ENCODE data around the gene OPA1.
A peak's percentile ranks its signal among the peaks of the same experiment; 100 is the strongest.

The OPA1 gene

GRCh38 chr3:193592841-193593667, at the start of gene OPA1:
Gene OPA1, plus strand, starts transcription at chr3:193593208. Its CDS starts 170 bp downstream, at chr3:193593378.
- DNase-seq, result peak; percentile 98

DNA sequence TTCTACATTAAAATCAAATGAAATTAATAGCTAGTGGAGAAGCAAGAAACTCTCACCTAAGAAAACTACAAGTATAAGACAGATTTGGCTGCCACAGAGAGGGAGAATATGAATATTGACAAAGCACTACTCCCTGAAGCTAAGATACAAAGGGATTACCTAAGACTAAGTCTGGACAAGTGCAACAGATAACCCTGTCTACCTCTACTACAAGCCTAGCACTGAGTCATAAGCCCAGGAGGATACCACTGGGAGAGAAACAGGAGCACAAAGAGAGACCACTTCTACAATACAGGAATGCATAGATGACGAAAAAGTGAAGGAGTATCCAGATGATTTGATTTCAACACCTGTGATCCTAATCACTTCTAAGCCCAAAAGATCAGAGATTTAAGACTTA, 48.7 kb upstream of the OPA1 start:
- DNase-seq, result no peak

DNA sequence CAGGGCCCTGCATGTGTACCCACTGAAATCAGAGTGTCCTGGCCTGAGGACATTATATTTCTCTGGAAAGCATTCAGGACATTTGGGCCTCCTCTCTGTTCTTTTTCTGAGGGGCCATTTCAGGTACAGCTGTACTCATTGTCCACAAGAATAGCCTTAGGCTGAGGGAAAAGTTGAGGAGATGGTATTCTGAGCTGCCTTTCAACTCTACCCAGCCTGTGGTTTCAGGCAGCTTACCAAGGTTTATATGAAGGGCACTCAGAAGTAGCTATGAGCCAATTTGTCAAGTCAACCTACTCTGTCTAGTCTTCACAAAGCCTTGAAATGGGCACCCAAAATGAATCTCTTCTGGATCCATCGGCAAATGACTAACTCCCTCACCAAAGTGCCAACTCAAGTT, 47.7 kb upstream of the OPA1 start:
- no peak for DNase-seq

GRCh38 chr3:193546129-193546528, 46.9 kb upstream of the OPA1 start:
- DNase-seq, result no peak

DNA sequence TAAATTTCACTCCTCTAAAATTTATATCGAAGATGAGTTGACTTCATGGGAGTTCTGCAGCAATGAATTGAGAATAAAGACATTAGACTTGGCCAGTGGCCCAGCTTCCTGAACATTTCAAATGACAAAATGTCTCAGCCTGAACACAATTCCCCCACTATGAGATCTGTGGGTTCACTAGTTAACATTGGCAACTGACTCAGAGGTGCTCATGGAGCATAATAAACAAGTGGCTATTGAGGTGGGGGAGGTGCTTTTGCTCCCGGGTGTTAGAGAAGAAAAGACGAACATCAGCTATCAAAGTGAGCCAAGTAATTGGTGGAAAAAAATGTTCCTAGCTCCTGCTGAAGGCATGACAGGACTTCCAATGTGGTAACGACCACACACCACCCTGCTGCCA, 44.6 kb upstream of the OPA1 start:
- DNase-seq, result no peak

GRCh38 chr3:193552923-193553322, 40.1 kb upstream of the OPA1 start:
- no peak for DNase-seq

DNA sequence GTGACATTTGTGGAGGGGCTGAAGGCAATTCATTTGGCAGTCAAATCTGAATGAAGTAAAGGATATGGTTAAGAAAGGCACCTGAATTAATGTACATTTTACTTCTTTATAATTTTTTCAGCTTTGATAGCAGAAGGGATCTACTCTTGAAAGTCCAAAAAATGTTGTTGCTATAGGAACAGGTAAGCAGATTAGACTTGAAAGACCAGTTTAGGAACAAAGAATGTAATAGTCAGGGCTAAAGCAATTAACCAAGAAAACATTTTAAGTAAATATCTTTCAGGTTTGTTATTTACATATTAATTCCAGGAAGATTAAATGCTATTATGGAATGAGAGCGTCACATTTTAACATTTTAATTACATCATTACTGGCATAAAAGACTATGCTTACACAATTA, 39.4 kb upstream of the OPA1 start:
- DNase-seq, result no peak

DNA sequence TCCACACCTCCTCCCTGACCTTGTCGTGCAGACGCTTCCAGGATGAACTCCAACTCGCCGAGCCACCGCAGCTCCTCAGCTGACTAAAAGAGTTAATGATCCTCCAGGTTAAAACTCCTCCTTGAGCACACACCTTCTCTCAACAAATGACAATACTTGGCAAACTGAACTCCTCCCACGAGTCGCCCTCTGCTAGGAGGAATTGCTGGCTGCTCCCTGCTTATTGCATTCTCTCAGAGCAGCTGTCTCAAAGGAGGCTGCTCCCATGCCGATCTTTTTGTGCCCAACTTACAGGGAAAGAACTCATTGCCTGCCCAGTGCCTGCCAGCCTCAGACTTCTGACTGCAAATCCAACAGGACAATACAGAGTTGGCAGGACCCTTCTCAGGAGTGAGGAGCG, 38.2 kb upstream of the OPA1 start, which contains the start of gene ATP13A4:
TSS of gene ATP13A4 (minus strand) at position 85 of the 400 bp plus-strand sequence. CDS start 96 bp downstream, outside the sequence.
- no peak for DNase-seq

GRCh38 chr3:193556841-193557240, 36.2 kb upstream of the OPA1 start:
- DNase-seq, result no peak

- DNase-seq, result no peak
These were observed 33.9 kb upstream of the OPA1 start for GRCh38 chr3:193559100-193559499.

DNA sequence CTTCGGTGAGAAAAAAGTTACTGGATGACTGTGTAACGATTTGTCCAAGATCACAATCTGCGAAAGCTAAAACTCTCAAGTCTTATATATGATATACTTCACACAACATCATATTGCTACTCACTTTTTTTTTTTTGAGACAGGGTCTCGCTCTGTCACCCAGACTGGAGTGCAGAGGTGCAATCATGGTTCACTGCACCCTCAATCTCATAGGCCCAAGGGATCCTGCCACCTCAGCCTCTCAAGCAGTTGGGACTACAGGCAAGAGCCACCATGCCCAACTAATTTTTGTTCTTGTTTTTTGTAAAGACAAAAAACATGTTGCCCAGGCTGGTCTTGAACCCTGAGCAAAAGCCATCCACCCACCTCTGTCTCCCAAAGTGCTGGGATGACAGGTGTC, 32.9 kb upstream of the OPA1 start:
- no peak for DNase-seq

- peak; percentile 65 for DNase-seq
These were observed 32.1 kb upstream of the OPA1 start for GRCh38 chr3:193560870-193561269.

GRCh38 chr3:193563426-193563825, 29.6 kb upstream of the OPA1 start:
- DNase-seq, result no peak

DNA sequence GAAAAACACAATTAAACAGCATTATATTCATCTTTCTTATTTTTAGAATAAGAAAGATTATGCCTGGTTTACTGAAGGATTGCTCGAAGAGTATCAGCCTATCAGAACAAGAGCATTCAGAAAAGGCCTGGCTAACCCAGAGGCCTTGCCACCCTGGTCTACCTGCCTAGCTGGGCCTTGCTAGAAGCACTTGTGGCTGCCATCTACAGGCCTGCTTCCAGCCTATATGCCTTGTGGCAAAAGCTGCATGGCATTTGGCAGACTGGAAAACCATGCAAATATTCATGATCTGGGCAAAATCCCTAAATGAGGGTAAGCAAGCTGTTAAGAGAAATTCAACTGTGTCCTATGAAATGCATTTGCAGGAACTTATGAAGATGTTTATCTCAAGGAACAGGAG, 29.0 kb upstream of the OPA1 start:
- DNase-seq, result no peak

DNA sequence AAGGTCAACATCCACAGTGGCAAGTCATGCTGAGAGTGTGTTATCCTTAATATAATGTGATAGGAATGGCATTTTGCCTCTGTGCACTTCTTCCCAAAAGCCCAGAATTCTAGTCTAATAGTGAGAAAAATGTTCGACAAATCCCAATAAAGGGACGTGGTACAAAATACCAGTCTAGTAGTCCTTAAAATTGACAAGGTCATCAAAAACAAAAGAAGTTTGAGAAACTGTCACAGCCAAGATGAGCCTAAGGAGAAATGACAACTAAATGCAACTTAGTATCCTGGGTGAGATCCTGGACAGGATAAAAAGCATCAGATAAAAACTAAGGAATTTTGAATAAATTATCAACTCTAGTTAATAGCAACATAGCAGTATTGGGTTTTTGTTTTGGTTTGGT, 23.9 kb upstream of the OPA1 start:
- no peak for DNase-seq

DNA sequence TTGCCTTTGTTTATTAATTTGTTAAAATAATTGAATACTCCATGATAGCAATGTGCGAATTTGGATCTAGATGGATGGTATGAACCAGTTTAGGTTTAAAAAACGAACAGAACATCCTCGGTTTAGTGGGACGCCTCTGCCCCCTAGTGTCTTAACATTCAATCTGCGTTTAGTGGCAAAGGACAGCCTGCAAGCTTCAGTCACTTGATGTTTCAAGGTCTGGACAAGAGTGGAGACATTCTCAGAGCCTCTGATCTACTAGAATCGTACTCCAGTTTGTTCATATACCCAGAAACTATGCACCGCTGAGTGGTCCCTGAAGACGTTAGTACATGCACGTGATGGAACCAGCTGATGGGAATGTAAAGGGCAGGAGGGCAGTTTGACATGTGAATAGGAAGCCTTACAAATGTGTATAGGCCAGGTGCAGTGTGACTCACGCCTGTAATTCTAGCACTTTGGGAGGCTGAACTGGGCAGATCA, 20.5 kb upstream of the OPA1 start:
- DNase-seq, result peak; percentile 83

- no peak for DNase-seq
These were observed 19.4 kb upstream of the OPA1 start for GRCh38 chr3:193573403-193574191.

- no peak for DNase-seq
These were observed 18.4 kb upstream of the OPA1 start for GRCh38 chr3:193574488-193575070.

DNA sequence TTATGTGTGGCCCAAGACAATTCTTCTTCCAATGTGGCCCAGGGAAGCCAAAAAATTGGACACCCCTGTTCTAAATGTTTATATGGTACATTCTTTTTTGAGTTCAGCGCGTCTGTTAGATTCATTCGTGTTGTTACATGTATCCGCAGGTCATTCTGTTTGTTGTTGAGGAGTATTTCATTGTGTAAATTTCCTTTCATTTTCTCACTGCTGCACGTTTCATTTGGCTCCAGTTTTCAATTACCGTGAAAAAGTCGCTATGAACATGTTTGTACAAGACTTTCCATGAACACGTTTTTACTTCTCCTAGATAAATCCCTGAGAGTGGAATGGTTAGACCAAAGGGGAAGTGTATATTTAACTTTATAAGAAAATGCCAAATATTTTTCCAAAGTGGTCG, 7.5 kb upstream of the OPA1 start:
- DNase-seq, result no peak

GRCh38 chr3:193586526-193586925, 6.5 kb upstream of the OPA1 start:
- DNase-seq, result no peak

DNA sequence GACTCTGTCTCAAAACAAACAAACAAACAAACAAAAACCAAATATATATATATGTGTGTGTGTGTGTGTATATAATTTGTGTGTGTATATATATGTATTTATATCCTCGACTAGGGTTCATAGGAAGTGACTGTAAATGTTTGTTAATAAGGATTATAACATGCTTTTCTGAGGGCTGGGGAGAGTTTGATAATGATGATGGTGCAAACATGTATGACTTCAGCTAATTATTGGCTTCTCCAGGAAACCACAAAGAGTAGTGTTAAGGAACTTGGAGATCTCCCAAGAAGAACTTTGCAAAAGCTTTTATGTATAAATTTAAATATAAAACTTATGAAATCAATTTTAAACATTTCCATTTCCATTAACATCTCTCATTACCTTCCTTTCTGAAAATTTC, 3.9 kb upstream of the OPA1 start:
- no peak for DNase-seq

- no peak for DNase-seq
These were observed 3.4 kb upstream of the OPA1 start for GRCh38 chr3:193589616-193590015.

GRCh38 chr3:193590088-193590856, 2.7 kb upstream of the OPA1 start:
- no peak for DNase-seq

Measured in NCI-H2171 treated with DMSO at 0.1 percent for 48 hours (cell line).